NCI-H146 (cell line): Measurements from ENCODE around the gene LMX1B.

ENCODE experiments used
- DNase-seq: peaks from one replicate; lab custom pipeline; 2025; lab: John Stamatoyannopoulos, UW

The LMX1B gene

GRCh38 chr9:126617823-126618165, 4.1 kb downstream of the LMX1B start:
- DNase-seq: no peak

- DNase-seq: no peak
These were observed 4.5 kb downstream of the LMX1B start for GRCh38 chr9:126618190-126618584.

- DNase-seq: no peak
These were observed 5.0 kb downstream of the LMX1B start for GRCh38 chr9:126618585-126619360.

GRCh38 chr9:126619361-126620135, 5.8 kb downstream of the LMX1B start:
- DNase-seq: no peak

GRCh38 chr9:126620478-126620877, 6.8 kb downstream of the LMX1B start:
- no peak for DNase-seq

- DNase-seq: no peak
These were observed 7.6 kb downstream of the LMX1B start for GRCh38 chr9:126621061-126621918.

GRCh38 chr9:126621919-126622735, 8.4 kb downstream of the LMX1B start:
- DNase-seq: no peak

GRCh38 chr9:126623314-126623666, 9.6 kb downstream of the LMX1B start:
- DNase-seq: no peak

- no peak for DNase-seq
These were observed 10.1 kb downstream of the LMX1B start for GRCh38 chr9:126623667-126624478.

- no peak for DNase-seq
These were observed 10.7 kb downstream of the LMX1B start for GRCh38 chr9:126624479-126624826.

GRCh38 chr9:126624912-126625311, 11.2 kb downstream of the LMX1B start:
- DNase-seq: no peak

GRCh38 chr9:126625329-126626126, 11.8 kb downstream of the LMX1B start:
- DNase-seq: peak; percentile 18

GRCh38 chr9:126626127-126626925, 12.6 kb downstream of the LMX1B start:
- no peak for DNase-seq

- DNase-seq: no peak
These were observed 13.2 kb downstream of the LMX1B start for GRCh38 chr9:126626926-126627233.

GRCh38 chr9:126628146-126628545, 14.4 kb downstream of the LMX1B start:
- no peak for DNase-seq

GRCh38 chr9:126628969-126629674, 15.4 kb downstream of the LMX1B start:
- no peak for DNase-seq

GRCh38 chr9:126630458-126631237, 16.9 kb downstream of the LMX1B start:
- DNase-seq: no peak

- DNase-seq: no peak
These were observed 17.5 kb downstream of the LMX1B start for GRCh38 chr9:126631254-126631653.
